ENCODE results near the gene TAS2R14.

TAS2R14 gene

GRCh38 chr12:10919809-10920208, 19.3 kb downstream of the TAS2R14 start:
- Histone ChIP-seq H3K27ac (ENCODE audit: low read depth, low read length) (no peak overlapping the region), H3K36me3 (ENCODE audit: control insufficient read depth in 5 of 5, insufficient read depth in 5 of 5, low read length in 5 of 5) (no peaks in the 10 kb centered on the region), H3K9me3 (ENCODE audit: control insufficient read depth in 5 of 5, low read length in 5 of 5) (no peaks in the 10 kb centered on the region), H3K27me3 (ENCODE audit: control insufficient read depth in 5 of 5, insufficient read depth in 4 of 5, low read length in 5 of 5) (no peaks in the 10 kb centered on the region), H3K9ac (ENCODE audit: low read length in 5 of 5) (no peak overlapping the region), H3K4me1 (ENCODE audit: control insufficient read depth in 5 of 5, insufficient read depth in 5 of 5, low read length in 5 of 5) (no peaks in the 10 kb centered on the region), H3K4me3 (ENCODE audit: low read depth in 1 of 5, low read length in 5 of 5) (no peak overlapping the region)

- no peaks in the 10 kb centered on the region for H3K4me1 ChIP-seq (ENCODE audit: control insufficient read depth in 5 of 5, insufficient read depth in 5 of 5, low read length in 5 of 5)
- H3K9me3 ChIP-seq (ENCODE audit: control insufficient read depth in 5 of 5, low read length in 5 of 5) = peaks cover 0 to 4% (median 3%) of the 10 kb centered on the region in 5 donors
- H3K27ac ChIP-seq (ENCODE audit: low read depth, low read length) = no peak overlapping the region
- peaks cover 0 to 10% (median 0%) of the 10 kb centered on the region in 5 donors for H3K36me3 ChIP-seq (ENCODE audit: control insufficient read depth in 5 of 5, insufficient read depth in 5 of 5, low read length in 5 of 5)
- H3K9ac ChIP-seq (ENCODE audit: low read length in 5 of 5) = no peak overlapping the region
- H3K4me3 ChIP-seq (ENCODE audit: low read depth in 1 of 5, low read length in 5 of 5) = no peak overlapping the region
- H3K27me3 ChIP-seq (ENCODE audit: control insufficient read depth in 5 of 5, insufficient read depth in 4 of 5, low read length in 5 of 5) = no peaks in the 10 kb centered on the region
Measured at GRCh38 chr12:10910380-10910779, 28.7 kb downstream of the TAS2R14 start.

- Histone ChIP-seq H3K4me3 (ENCODE audit: low read depth in 1 of 5, low read length in 5 of 5) (no peak within 1 kb of the TSS), H3K9me3 (ENCODE audit: control insufficient read depth in 5 of 5, low read length in 5 of 5) (peaks cover 5 to 12% (median 11%) of the 10 kb centered on the region in 5 donors), H3K9ac (ENCODE audit: low read length in 5 of 5) (no peak within 1 kb of the TSS), H3K27me3 (ENCODE audit: control insufficient read depth in 5 of 5, insufficient read depth in 4 of 5, low read length in 5 of 5) (no peaks in the 10 kb centered on the region), H3K4me1 (ENCODE audit: control insufficient read depth in 5 of 5, insufficient read depth in 5 of 5, low read length in 5 of 5) (no peaks in the 10 kb centered on the region), H3K36me3 (ENCODE audit: control insufficient read depth in 5 of 5, insufficient read depth in 5 of 5, low read length in 5 of 5) (peaks cover 0 to 10% (median 0%) of the 10 kb centered on the region in 5 donors), H3K27ac (ENCODE audit: low read depth, low read length) (no peak within 1 kb of the TSS)
Measured at GRCh38 chr12:10909462-10909861, 29.6 kb downstream of the TAS2R14 start, which contains the start of gene TAS2R13. TSS of gene TAS2R13 (minus strand) at chr12:10909562. CDS start at chr12:10909298, 264 bp downstream.

- H3K4me3 ChIP-seq (ENCODE audit: low read depth in 1 of 5, low read length in 5 of 5) = no peak overlapping the region
- no peak overlapping the region for H3K27ac ChIP-seq (ENCODE audit: low read depth, low read length)
- H3K4me1 ChIP-seq (ENCODE audit: control insufficient read depth in 5 of 5, insufficient read depth in 5 of 5, low read length in 5 of 5) = no peaks in the 10 kb centered on the region
- no peaks in the 10 kb centered on the region for H3K27me3 ChIP-seq (ENCODE audit: control insufficient read depth in 5 of 5, insufficient read depth in 4 of 5, low read length in 5 of 5)
- H3K36me3 ChIP-seq (ENCODE audit: control insufficient read depth in 5 of 5, insufficient read depth in 5 of 5, low read length in 5 of 5) = peaks cover 0 to 5% (median 0%) of the 10 kb centered on the region in 5 donors
- peaks cover 7 to 34% (median 31%) of the 10 kb centered on the region in 5 donors for H3K9me3 ChIP-seq (ENCODE audit: control insufficient read depth in 5 of 5, low read length in 5 of 5)
- H3K9ac ChIP-seq (ENCODE audit: low read length in 5 of 5) = no peak overlapping the region
Measured at GRCh38 chr12:10904686-10905085, 34.4 kb downstream of the TAS2R14 start.

- Histone ChIP-seq H3K36me3 (ENCODE audit: control insufficient read depth in 5 of 5, insufficient read depth in 5 of 5, low read length in 5 of 5) (peaks cover 0 to 5% (median 0%) of the 10 kb centered on the region in 5 donors), H3K9me3 (ENCODE audit: control insufficient read depth in 5 of 5, low read length in 5 of 5) (peaks cover 7 to 31% (median 30%) of the 10 kb centered on the region in 5 donors), H3K27me3 (ENCODE audit: control insufficient read depth in 5 of 5, insufficient read depth in 4 of 5, low read length in 5 of 5) (no peaks in the 10 kb centered on the region), H3K4me1 (ENCODE audit: control insufficient read depth in 5 of 5, insufficient read depth in 5 of 5, low read length in 5 of 5) (no peaks in the 10 kb centered on the region), H3K9ac (ENCODE audit: low read length in 5 of 5) (no peak overlapping the region), H3K27ac (ENCODE audit: low read depth, low read length) (no peak overlapping the region), H3K4me3 (ENCODE audit: low read depth in 1 of 5, low read length in 5 of 5) (peak overlapping the region in 1 of 5 donors; percentile 3)
Measured at GRCh38 chr12:10901427-10901826, 37.6 kb downstream of the TAS2R14 start.

GRCh38 chr12:10900972-10901371, 38.1 kb downstream of the TAS2R14 start:
- no peak overlapping the region for H3K27ac ChIP-seq (ENCODE audit: low read depth, low read length)

GRCh38 chr12:10900530-10900929, 38.5 kb downstream of the TAS2R14 start:
- Histone ChIP-seq H3K4me1 (ENCODE audit: control insufficient read depth in 5 of 5, insufficient read depth in 5 of 5, low read length in 5 of 5) (no peaks in the 10 kb centered on the region), H3K36me3 (ENCODE audit: control insufficient read depth in 5 of 5, insufficient read depth in 5 of 5, low read length in 5 of 5) (peaks cover 0 to 5% (median 0%) of the 10 kb centered on the region in 5 donors), H3K9me3 (ENCODE audit: control insufficient read depth in 5 of 5, low read length in 5 of 5) (peaks cover 7 to 30% (median 28%) of the 10 kb centered on the region in 5 donors), H3K27ac (ENCODE audit: low read depth, low read length) (no peak overlapping the region), H3K4me3 (ENCODE audit: low read depth in 1 of 5, low read length in 5 of 5) (no peak overlapping the region), H3K9ac (ENCODE audit: low read length in 5 of 5) (no peak overlapping the region), H3K27me3 (ENCODE audit: control insufficient read depth in 5 of 5, insufficient read depth in 4 of 5, low read length in 5 of 5) (no peaks in the 10 kb centered on the region)

More at GRCh38 chr12:10900972-10901371, 38.1 kb downstream of the TAS2R14 start:
- Histone ChIP-seq H3K9me3 (ENCODE audit: control insufficient read depth in 5 of 5, low read length in 5 of 5) (peaks cover 7 to 31% (median 28%) of the 10 kb centered on the region in 5 donors), H3K4me3 (ENCODE audit: low read depth in 1 of 5, low read length in 5 of 5) (peak overlapping the region in 1 of 5 donors; percentile 3), H3K27me3 (ENCODE audit: control insufficient read depth in 5 of 5, insufficient read depth in 4 of 5, low read length in 5 of 5) (no peaks in the 10 kb centered on the region), H3K9ac (ENCODE audit: low read length in 5 of 5) (no peak overlapping the region), H3K4me1 (ENCODE audit: control insufficient read depth in 5 of 5, insufficient read depth in 5 of 5, low read length in 5 of 5) (no peaks in the 10 kb centered on the region), H3K36me3 (ENCODE audit: control insufficient read depth in 5 of 5, insufficient read depth in 5 of 5, low read length in 5 of 5) (peaks cover 0 to 5% (median 0%) of the 10 kb centered on the region in 5 donors)

GRCh38 chr12:10896854-10897253, 42.2 kb downstream of the TAS2R14 start:
- Histone ChIP-seq H3K4me3 (ENCODE audit: low read depth in 1 of 5, low read length in 5 of 5) (no peak overlapping the region), H3K9ac (ENCODE audit: low read length in 5 of 5) (no peak overlapping the region), H3K9me3 (ENCODE audit: control insufficient read depth in 5 of 5, low read length in 5 of 5) (peaks cover 0 to 5% (median 0%) of the 10 kb centered on the region in 5 donors), H3K4me1 (ENCODE audit: control insufficient read depth in 5 of 5, insufficient read depth in 5 of 5, low read length in 5 of 5) (no peaks in the 10 kb centered on the region), H3K27ac (ENCODE audit: low read depth, low read length) (no peak overlapping the region), H3K36me3 (ENCODE audit: control insufficient read depth in 5 of 5, insufficient read depth in 5 of 5, low read length in 5 of 5) (peaks cover 0 to 10% (median 0%) of the 10 kb centered on the region in 5 donors), H3K27me3 (ENCODE audit: control insufficient read depth in 5 of 5, insufficient read depth in 4 of 5, low read length in 5 of 5) (no peaks in the 10 kb centered on the region)

GRCh38 chr12:10891937-10892336, 47.1 kb downstream of the TAS2R14 start:
- no peak overlapping the region for H3K27ac ChIP-seq (ENCODE audit: low read depth, low read length)
- H3K9me3 ChIP-seq (ENCODE audit: control insufficient read depth in 5 of 5, low read length in 5 of 5) = no peaks in the 10 kb centered on the region
- peaks cover 0 to 9% (median 0%) of the 10 kb centered on the region in 5 donors for H3K36me3 ChIP-seq (ENCODE audit: control insufficient read depth in 5 of 5, insufficient read depth in 5 of 5, low read length in 5 of 5)
- H3K27me3 ChIP-seq (ENCODE audit: control insufficient read depth in 5 of 5, insufficient read depth in 4 of 5, low read length in 5 of 5) = no peaks in the 10 kb centered on the region
- H3K4me3 ChIP-seq (ENCODE audit: low read depth in 1 of 5, low read length in 5 of 5) = no peak overlapping the region
- no peak overlapping the region for H3K9ac ChIP-seq (ENCODE audit: low read length in 5 of 5)
- H3K4me1 ChIP-seq (ENCODE audit: control insufficient read depth in 5 of 5, insufficient read depth in 5 of 5, low read length in 5 of 5) = no peaks in the 10 kb centered on the region

GRCh38 chr12:10889226-10889625, 49.8 kb downstream of the TAS2R14 start:
- H3K4me1 ChIP-seq (ENCODE audit: control insufficient read depth in 5 of 5, insufficient read depth in 5 of 5, low read length in 5 of 5) = peaks cover 0 to 8% (median 0%) of the 10 kb centered on the region in 5 donors
- H3K27ac ChIP-seq (ENCODE audit: low read depth, low read length) = no peak overlapping the region
- no peak overlapping the region for H3K9ac ChIP-seq (ENCODE audit: low read length in 5 of 5)
- peaks cover 0 to 9% (median 0%) of the 10 kb centered on the region in 5 donors for H3K36me3 ChIP-seq (ENCODE audit: control insufficient read depth in 5 of 5, insufficient read depth in 5 of 5, low read length in 5 of 5)
- no peak overlapping the region for H3K4me3 ChIP-seq (ENCODE audit: low read depth in 1 of 5, low read length in 5 of 5)
- no peaks in the 10 kb centered on the region for H3K9me3 ChIP-seq (ENCODE audit: control insufficient read depth in 5 of 5, low read length in 5 of 5)
- H3K27me3 ChIP-seq (ENCODE audit: control insufficient read depth in 5 of 5, insufficient read depth in 4 of 5, low read length in 5 of 5) = no peaks in the 10 kb centered on the region

All from subcutaneous abdominal adipose tissue (tissue), 5 donors.